ENCODE data around the gene HEATR1. TPM values are rescaled to one million over a fixed set of nuclear protein-coding genes. Genes with fewer than 3 reads are reported as not detected.
"Not testable (repeated sequence)": the region's sequence is repeated elsewhere in the genome, so short reads cannot be mapped to it uniquely, and the experiment has no call there.

The HEATR1 gene
- total RNA-seq, 8 experiments from 2014 or later: 17.4 to 51.4 (median 31.4) TPM

GRCh38 chr1:236511735-236512418, 92.4 kb downstream of the HEATR1 start:
- peak in 1 of 8 experiments; percentile 72 for ATAC-seq (replicated peaks in 6 of 8)
- H3K4me1 ChIP-seq (replicated peaks in 1 of 2): no peaks in the 10 kb centered on the region
- no peak overlapping the region for H3K27ac ChIP-seq
- no peak overlapping the region for H3K4me3 ChIP-seq
- WGBS, 10 experiments: 39 to 95% (median 80%) methylated on average over 5 to 11 of the region's 11 CpGs
- in situ Hi-C loops (cut with MboI; ENCODE audit: low pct_unique_long_range_greater_than_20kb in 2 of 9, low sequenced_read_pairs in 9 of 9, unreplicated experiment in 9 of 9): no loop called here

DNA sequence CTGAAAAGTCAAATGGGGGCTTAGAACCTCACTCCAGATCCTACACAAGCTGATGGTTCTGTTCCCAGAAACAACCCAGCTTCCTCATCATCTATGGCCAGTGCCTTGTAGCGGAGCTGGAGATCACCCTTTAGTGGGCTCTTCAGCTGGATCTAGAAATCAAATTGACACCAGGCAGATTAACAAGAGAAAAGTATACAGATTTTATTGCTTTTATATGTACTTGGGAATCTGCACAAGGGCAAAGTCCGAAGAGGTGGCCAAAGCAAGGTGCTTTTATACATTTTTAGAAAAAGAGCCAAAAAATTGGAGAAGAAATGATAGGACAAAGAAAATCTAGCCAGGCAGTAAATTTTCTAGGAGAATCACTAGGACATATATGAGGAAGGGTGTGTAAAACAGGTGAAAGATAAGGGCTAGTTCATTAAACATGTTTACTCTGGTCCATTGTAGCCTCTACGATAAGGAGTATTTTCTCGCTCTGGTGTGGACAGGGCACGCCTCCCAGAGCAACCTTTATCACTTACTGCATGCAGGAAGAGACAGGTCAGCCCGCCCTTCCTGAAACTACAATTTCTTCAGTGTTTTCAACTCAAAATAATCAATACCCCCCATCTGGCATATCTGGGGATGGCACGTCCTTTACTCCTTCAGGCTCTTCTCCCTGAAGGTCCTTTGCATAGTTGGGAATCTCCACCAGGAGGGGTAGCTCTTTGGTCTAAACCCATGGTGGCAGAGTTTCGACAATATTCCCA, 94.5 kb downstream of the HEATR1 start:
- ATAC-seq (replicated peaks in 6 of 8): no peak
- in situ Hi-C loops (cut with MboI; ENCODE audit: low pct_unique_long_range_greater_than_20kb in 2 of 9, low sequenced_read_pairs in 9 of 9, unreplicated experiment in 9 of 9): no loop called here
- Histone ChIP-seq H3K27ac (no peak overlapping the region), H3K4me3 (no peak overlapping the region), H3K4me1 (replicated peaks in 1 of 2) (no peaks in the 10 kb centered on the region)
- 0 to 92% (median 80%) methylated on average over 1 to 8 of the region's 8 CpGs for WGBS, 10 experiments

GRCh38 chr1:236509203-236509602, 95.1 kb downstream of the HEATR1 start:
- Histone ChIP-seq H3K4me3 (no peak overlapping the region), H3K4me1 (replicated peaks in 1 of 2) (no peaks in the 10 kb centered on the region), H3K27ac (no peak overlapping the region)
- ATAC-seq (replicated peaks in 6 of 8): no peak
- in situ Hi-C loops (cut with MboI; ENCODE audit: low pct_unique_long_range_greater_than_20kb in 2 of 9, low sequenced_read_pairs in 9 of 9, unreplicated experiment in 9 of 9): no loop called here
- 29 to 100% (median 87%) methylated on average over 1 of the region's 1 CpG; no CpG with 5 or more reads in 4 of the 10 experiments for WGBS, 10 experiments

DNA sequence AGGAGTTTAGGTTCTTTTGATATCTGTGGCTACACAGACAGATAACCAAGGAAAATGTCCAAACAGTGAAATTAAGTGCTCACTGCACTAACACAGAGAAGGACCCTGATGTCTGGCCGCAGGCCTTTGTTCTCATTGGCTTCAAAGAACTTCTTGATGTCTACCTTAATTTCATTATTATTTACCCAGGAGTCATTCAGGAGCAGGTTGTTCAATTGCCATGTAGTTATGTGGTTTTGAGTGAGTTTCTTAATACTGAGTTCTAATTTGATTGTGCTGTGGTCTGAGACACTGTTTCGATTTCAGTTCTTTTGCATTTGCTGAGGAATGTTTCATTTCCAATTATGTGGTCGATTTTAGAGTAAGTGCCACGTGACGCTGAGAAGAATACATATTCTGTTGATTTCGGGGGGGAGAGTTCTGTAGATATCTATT, 95.7 kb downstream of the HEATR1 start:
- in situ Hi-C loops (cut with MboI; ENCODE audit: low pct_unique_long_range_greater_than_20kb in 2 of 9, low sequenced_read_pairs in 9 of 9, unreplicated experiment in 9 of 9): no loop called here
- 30 to 94% (median 75%) methylated on average over 2 to 6 of the region's 6 CpGs; no CpG with 5 or more reads in 2 of the 10 experiments for WGBS, 10 experiments
- ATAC-seq (replicated peaks in 6 of 8): no peak
- H3K27ac ChIP-seq: no peak overlapping the region
- no peaks in the 10 kb centered on the region for H3K4me1 ChIP-seq (replicated peaks in 1 of 2)
- H3K4me3 ChIP-seq: no peak overlapping the region

DNA sequence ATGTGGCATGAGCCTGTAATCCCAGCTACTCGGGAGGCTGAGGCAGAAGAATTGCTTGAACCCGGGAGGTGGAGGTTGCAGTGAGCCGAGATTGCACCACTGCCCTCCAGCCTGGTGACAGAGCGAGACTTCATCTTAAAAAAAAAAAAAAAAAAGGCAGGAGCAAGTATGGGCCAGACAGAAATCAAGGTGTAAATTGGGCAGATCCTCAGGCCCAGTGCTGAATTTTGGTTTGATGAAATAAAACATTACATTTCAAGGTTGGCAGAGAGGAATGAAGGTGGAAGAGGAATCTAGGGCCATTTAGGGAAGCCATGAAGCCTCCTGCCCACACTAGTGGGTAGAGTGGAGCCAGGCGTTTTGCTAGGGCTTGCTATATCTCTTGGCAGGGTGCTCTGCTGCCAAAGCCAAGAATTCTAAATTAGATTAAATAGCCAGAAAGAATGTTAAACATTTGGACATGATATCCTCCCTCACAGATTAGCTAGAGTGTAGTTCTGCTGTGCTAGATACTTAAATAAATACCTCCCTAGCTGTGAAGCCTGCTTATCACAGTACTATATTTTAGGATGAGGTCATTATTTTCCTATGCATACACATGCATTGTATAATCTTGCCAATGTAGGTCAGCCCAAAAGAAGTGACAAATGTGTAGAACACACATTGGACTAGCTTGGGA, 97.2 kb downstream of the HEATR1 start:
- 13 to 100% (median 85%) methylated on average over 1 to 5 of the region's 5 CpGs; no CpG with 5 or more reads in 1 of the 10 experiments for WGBS, 10 experiments
- peak in 2 of 8 experiments; percentile 27 to 38 for ATAC-seq (replicated peaks in 6 of 8)
- no peak overlapping the region for H3K4me3 ChIP-seq
- in situ Hi-C loops (cut with MboI; ENCODE audit: low pct_unique_long_range_greater_than_20kb in 2 of 9, low sequenced_read_pairs in 9 of 9, unreplicated experiment in 9 of 9): no loop called here
- no peak overlapping the region for H3K27ac ChIP-seq
- H3K4me1 ChIP-seq (replicated peaks in 1 of 2): peaks cover 3 to 5% of the 10 kb centered on the region in 2 donors

DNA sequence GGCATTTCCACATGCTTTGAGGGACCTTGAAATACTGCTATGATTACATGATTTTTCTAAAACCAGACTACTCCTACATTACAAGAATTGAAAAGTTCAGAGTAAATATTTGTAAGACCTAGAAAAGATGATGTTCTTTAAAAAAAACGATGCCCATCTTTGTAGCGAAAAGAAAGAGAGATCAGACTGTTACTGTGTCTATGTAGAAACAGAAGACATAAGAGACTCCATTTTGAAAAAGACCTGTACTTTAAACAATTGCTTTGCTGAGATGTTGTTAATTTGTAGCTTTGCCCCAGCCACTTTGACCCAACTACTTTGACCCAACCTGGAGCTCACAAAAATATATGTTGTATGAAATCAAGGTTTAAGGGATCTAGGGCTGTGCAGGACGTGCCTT, 100.0 kb downstream of the HEATR1 start:
- H3K27ac ChIP-seq; H3K4me3 ChIP-seq; ATAC-seq (replicated peaks in 6 of 8); in situ Hi-C loops (cut with MboI; ENCODE audit: low pct_unique_long_range_greater_than_20kb in 2 of 9, low sequenced_read_pairs in 9 of 9, unreplicated experiment in 9 of 9); H3K4me1 ChIP-seq (replicated peaks in 1 of 2): not testable (repeated sequence)
- WGBS, 10 experiments: 30 to 100% (median 75%) methylated on average over 1 to 2 of the region's 3 CpGs; no CpG with 5 or more reads in 1 of the 10 experiments

DNA sequence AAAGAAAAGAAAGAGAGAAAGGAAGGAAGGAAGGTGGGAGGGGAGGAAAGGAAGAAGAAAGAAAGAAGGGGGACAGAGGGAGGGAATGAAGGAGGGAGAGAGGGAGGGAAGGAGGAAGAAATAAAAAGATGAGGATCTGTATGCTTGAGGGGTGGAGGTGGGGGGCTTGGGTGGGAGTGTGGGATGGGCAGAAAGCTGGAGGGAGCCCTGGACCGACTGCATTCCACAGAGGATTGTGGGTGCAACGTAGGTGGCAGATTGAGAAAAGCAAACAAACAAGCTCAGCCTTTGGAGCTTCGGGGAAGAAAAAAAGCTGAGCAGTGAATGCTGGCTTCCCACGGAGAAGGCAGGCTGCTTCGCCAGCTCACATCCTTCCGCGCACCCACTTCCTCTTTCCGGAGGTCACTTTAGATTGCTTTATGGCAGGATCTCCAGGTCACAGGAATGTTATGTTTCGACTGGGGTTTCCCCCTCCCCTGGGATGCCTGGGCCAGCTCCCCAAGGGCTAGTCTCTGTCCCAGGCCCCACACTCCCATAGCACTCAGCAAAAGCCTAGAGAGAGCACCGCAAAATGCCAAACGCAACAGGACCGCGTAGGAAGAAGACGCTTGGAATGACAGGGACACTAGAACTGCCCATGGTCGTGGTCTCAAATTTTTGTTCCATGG, 101.2 kb downstream of the HEATR1 start:
- Histone ChIP-seq H3K4me1 (replicated peaks in 1 of 2) (peaks cover 3 to 5% of the 10 kb centered on the region in 2 donors), H3K4me3 (no peak overlapping the region), H3K27ac (peak overlapping the region; percentile 16 to 50)
- 0 to 60% (median 48%) methylated on average over 1 to 12 of the region's 15 CpGs; no CpG with 5 or more reads in 2 of the 10 experiments for WGBS, 10 experiments
- in situ Hi-C loops (cut with MboI; ENCODE audit: low pct_unique_long_range_greater_than_20kb in 2 of 9, low sequenced_read_pairs in 9 of 9, unreplicated experiment in 9 of 9): no loop called here
- ATAC-seq (replicated peaks in 6 of 8): peak; percentile 68 to 92 (median 80)

GRCh38 chr1:236502579-236502971, 101.7 kb downstream of the HEATR1 start:
- Histone ChIP-seq H3K4me1 (replicated peaks in 1 of 2) (peaks cover 3 to 5% of the 10 kb centered on the region in 2 donors), H3K4me3 (no peak overlapping the region), H3K27ac (no peak overlapping the region)
- no peak for ATAC-seq (replicated peaks in 6 of 8)
- in situ Hi-C loops (cut with MboI; ENCODE audit: low pct_unique_long_range_greater_than_20kb in 2 of 9, low sequenced_read_pairs in 9 of 9, unreplicated experiment in 9 of 9): no loop called here
- WGBS, 10 experiments: 0 to 95% (median 63%) methylated on average over 2 of the region's 2 CpGs

DNA sequence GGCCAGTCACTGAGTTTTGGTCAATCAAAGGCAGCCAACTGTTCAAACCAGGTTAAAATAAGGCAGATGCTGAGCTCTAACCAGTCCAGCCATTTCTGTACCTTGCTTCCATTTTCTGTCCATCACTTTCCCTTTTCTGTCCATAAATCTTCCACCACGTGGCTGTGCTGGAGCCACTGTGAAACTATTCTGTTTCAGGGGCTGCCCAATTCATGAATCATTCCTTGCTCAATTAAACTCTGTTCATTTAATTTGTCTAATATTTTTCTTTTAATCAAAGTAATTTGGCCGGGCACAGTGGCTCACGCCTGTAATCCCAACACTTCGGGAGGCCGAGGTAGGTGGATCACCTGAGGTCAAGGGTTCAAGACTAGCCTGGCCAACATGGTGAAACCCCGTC, 103.2 kb downstream of the HEATR1 start:
- 0 to 94% (median 87%) methylated on average over 1 to 6 of the region's 6 CpGs; no CpG with 5 or more reads in 1 of the 10 experiments for WGBS, 10 experiments
- no peak for ATAC-seq (replicated peaks in 6 of 8)

More for the DNA sequence above, 103.2 kb downstream of the HEATR1 start:
- H3K4me3 ChIP-seq: no peak overlapping the region
- peaks cover 3 to 5% of the 10 kb centered on the region in 2 donors for H3K4me1 ChIP-seq (replicated peaks in 1 of 2)
- in situ Hi-C loops (cut with MboI; ENCODE audit: low pct_unique_long_range_greater_than_20kb in 2 of 9, low sequenced_read_pairs in 9 of 9, unreplicated experiment in 9 of 9): no loop called here
- H3K27ac ChIP-seq: no peak overlapping the region

Other genes with a start within 250 kb of the HEATR1 start
- 1 to 10 TPM in 5 of 8 experiments, under 1 TPM in 1, not detected in 2; 0.52 to 3.8 (median 1.9) TPM for gene EDARADD, start 210.2 kb downstream of the HEATR1 start, total RNA-seq
- 10 to 100 TPM; 12.5 to 86.5 (median 34.1) TPM for gene LGALS8, start 80.5 kb downstream of the HEATR1 start, total RNA-seq
- gene ACTN2, start 82.0 kb upstream of the HEATR1 start, total RNA-seq: 1 to 10 TPM in 5 of 8 experiments, under 1 TPM in 2, not detected in 1; 0.35 to 5.0 (median 2.4) TPM
- 10 to 100 TPM; 13.9 to 42.3 (median 21.0) TPM for gene MTR, start 190.8 kb upstream of the HEATR1 start, total RNA-seq